Ishikawa (cell line): ENCODE measurements around the gene USP22.

Experiments used
- EP300 ChIP-seq: IDR thresholded peaks from 2 replicates; pipeline ENCODE4 v1.6.1; 2012; ENCODE audit warnings: borderline replicate concordance
- MAX ChIP-seq: IDR thresholded peaks from 2 replicates; pipeline ENCODE4 v1.6.1; 2012
- NFIC ChIP-seq: IDR thresholded peaks from 2 replicates; pipeline ENCODE4 v1.6.1; 2012
- REST ChIP-seq: IDR thresholded peaks from 2 replicates; pipeline ENCODE4 v1.6.1; 2012; ENCODE audit warnings: low read depth, mild to moderate bottlenecking
- USF1 ChIP-seq: IDR thresholded peaks from 2 replicates; pipeline ENCODE4 v1.6.1; 2012
- YY1 ChIP-seq: IDR thresholded peaks from 2 replicates; pipeline ENCODE4 v1.6.1; 2012; ENCODE audit warnings: low read depth
- ZBTB7A ChIP-seq: IDR thresholded peaks from 2 replicates; pipeline ENCODE4 v1.6.1; 2012; ENCODE audit warnings: low read depth

- TF ChIP-seq EP300 (no peak), MAX (no peak), REST (no peak), NFIC (no peak), YY1 (no peak), USF1 (no peak), ZBTB7A (no peak)
Measured at GRCh38 chr17:20952183-20952582, 90.6 kb downstream of the USP22 start.
